Measurements from ENCODE around the gene CENPE.

CENPE gene

DNA sequence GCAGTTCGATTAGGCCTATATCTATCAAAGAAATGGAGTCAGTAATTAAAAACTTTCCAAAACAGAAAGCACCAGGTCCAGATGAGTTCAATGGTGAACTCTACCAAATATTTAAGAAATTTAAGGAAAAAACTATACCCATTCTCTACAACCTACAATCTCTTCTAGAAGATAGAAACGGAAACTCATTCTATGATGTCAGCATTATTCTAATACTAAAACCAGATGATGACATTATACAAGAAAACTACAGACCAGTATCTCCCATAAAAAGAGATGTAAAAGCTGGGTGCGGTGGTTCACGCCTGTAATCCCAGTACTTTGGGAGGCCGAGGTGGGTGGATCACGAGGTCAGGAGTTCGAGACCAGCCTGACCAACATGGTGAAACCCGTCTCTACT is 69.0 kb downstream of the CENPE start:
- no peak for DNase-seq

GRCh38 chr4:103126126-103126525 is 72.0 kb downstream of the CENPE start:
- DNase-seq, result no peak

GRCh38 chr4:103123114-103123513 is 75.0 kb downstream of the CENPE start:
- DNase-seq, result no peak

DNA sequence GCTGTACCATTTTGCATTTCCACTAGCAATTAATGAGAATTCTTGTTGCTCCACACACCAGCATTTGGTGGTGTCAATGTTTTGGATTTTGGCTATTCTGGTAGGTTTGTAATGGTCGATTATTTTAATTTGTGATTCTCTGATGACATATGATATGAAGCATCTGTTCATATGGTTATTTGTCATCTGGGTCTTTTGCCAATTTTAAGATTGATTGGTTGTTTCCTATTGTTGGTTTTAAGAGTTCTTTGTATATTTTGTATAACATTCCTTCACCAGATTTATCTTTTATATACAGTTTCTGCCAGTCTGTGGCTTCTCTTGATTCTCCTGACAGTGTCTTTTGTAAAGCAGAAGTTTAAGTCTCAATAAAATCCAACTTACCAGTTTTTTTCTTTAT is 80.0 kb downstream of the CENPE start:
- no peak for DNase-seq

- no peak for DNase-seq
These were observed 86.5 kb downstream of the CENPE start for GRCh38 chr4:103111598-103111997.

GRCh38 chr4:103108542-103108941 is 89.6 kb downstream of the CENPE start:
- no peak for DNase-seq

DNA sequence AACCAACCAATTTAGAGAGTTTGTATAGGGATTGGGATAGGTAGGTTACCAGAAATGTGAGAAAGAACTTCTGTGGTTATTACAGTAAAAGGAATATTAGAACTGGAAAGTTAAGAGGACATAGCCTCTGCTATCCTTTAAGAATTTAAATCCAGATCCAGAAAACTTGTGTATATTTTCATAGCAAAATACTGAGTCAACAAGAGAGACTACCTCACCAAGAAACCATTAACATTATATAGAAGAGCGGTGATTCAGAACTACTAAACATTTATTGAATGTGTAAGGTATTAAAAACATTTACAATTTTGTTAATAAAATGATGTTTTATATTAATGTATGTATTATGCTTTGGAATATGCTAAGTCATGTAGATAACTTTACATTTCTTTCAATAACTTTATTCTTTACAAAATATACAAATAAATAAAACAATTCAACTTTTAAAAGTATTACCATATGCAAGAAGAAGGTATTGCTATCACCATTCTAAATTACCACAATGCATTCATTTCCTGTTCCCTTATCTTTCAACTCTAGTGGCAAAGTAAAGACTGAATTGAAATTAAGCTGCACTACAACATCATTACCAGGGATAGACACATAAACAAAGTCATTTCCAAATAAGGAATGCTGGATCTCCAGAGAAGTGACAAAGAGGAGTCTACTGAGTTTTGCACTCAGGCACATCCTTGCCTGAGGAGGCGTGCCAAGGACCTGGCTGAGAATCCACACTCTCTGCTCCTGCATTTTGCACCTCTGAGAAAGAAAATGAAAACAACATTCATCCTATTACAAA is 92.4 kb downstream of the CENPE start:
- no peak for DNase-seq

- no peak for DNase-seq
These were observed 93.3 kb downstream of the CENPE start for GRCh38 chr4:103104886-103105285.

DNA sequence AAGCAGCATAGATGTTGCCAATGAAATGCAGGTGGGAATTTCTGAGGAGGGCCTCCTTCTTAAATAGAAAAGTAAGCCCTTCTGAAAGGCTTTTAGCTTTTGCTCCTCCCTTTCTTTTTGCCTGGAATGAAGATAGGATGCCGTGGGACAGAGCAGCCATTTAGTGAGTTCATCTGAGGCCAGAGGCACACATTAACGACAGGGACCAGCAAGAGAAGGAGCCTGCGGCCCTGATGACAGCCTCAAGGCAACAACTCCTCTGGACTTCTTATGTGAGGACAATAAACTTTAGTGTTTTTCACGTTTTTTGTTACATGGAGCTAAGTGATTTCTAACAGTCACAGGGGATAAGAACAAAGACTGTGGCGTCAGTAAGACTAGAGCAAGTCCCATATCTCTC is 97.5 kb downstream of the CENPE start:
- DNase-seq, result no peak

DNA sequence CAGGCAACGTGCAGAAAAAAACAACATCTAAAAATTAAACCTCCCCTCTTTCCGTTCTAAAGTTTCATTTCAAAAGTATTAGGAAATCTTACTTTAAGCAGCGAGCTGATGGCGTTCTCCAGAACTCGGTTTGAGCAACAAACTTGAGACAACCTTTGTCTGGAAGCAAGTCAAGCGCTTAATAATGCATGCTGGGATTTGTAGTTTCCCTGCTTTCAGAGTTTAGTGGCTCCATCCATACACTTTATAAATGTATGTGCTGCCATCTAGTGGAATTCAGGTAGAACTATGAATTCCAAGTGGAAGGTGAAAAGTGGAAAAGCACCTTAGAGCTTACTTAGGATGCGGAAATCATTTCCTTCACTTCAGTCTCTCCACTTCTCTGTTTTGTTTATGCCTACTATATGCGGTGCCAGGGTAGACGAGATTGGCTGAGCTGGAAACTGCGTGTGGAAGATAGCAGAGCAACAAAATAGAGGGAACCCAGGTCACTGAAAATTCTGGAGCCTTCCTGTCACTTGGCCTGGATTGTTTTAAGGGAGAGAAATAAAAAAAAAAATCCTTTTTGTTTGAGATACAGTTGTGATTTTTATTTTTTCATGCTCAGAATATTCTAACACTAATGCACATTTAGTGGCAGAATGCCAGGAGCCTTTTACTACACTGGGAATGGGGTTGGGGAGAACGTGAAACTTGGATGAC is 98.3 kb downstream of the CENPE start, which contains the start of gene BDH2:
BDH2 (minus strand) TSS at position 144 of the 702 bp plus-strand sequence. CDS start 3,580 bp downstream, outside the sequence.
- DNase-seq, result peak; percentile 84

GRCh38 chr4:103098756-103099440 is 99.2 kb downstream of the CENPE start:
- DNase-seq, result no peak

- DNase-seq, result no peak
These were observed 99.8 kb downstream of the CENPE start for GRCh38 chr4:103098341-103098740.

- no peak for DNase-seq
These were observed 101.0 kb downstream of the CENPE start for GRCh38 chr4:103097112-103097511.

DNA sequence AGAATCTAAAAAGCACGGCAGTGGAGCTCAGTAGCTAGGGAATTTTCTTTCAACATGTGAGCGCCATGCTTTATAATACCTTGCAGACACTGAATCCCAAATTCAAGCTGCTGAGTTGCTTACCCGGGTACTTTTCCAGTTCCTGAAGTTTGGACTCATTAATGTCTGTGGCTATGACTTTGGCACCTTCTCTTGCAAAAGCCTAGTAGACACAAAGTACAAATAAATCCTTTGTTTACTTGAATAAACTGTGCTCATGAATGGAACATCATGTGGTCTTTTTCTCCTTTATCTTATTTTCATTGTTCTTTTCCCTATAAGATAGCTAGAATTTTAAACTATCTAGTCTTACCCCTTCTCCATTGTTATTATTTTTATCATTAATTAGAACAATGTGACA is 103.1 kb downstream of the CENPE start:
- no peak for DNase-seq

DNA sequence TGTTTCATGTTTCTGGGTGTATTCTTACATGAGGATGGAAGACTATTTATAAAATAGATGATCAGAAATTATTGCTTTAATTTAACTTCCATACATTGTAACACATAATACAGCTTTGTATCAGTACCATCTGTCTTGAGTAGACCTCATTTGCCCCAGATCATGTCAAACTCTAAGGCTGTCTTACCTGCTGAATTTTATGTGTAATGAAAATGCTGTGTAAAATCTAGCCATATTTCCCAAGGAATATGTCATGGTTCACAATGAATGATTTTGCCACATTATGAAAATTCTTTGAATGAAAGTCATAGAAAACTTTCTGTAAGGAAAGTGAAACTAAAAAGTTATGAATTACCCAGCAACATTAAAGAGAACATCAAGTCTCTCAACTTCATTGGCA is 105.9 kb downstream of the CENPE start:
- DNase-seq, result no peak

DNA sequence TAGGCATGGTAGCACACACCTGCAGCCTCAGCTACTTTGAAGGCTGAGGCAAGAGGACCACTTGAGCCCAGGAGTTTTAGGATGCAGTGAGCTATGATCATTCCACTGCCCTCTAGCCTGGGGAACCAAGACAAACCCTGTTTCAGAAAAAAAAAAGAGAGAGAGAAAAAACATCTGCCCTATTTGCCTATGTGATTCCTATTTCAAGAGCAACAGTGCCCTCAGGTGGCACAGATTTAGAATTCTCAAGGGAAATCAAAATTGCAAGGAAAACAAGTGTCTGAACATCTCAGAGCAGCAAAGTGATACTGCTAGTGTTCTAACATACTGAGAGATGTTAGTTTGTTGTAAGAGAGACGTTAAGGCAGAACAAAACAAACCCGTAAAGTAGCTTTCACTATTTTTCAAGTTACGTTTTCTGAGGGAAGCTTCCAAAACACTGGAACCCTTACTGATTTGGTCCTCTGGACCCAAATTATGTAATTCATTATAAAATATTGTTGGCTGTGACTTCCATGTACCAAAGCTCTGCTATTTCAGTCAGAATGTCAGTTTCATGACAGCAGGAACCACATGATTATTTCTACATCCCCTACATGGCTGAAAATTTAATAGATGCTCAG is 106.4 kb downstream of the CENPE start:
- peak; percentile 15 for DNase-seq

DNA sequence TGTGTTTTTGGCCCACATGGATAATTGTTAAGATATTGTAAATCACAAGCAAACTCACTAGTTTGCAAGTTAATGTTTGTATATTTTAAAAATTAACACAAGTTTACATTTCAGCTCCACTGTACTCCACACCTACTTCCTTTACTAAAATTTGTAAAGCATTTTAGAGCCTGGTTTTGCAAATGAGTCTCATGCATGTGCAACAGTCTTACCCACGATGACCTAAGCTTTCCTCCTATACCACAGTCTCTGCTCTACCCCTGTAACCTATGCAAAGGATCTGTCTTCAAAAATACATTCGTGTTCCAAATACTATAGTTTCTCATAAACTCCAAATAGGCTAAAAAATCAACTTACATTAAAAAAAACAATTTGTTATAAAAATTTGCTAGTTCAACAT is 108.7 kb downstream of the CENPE start:
- DNase-seq, result no peak

DNA sequence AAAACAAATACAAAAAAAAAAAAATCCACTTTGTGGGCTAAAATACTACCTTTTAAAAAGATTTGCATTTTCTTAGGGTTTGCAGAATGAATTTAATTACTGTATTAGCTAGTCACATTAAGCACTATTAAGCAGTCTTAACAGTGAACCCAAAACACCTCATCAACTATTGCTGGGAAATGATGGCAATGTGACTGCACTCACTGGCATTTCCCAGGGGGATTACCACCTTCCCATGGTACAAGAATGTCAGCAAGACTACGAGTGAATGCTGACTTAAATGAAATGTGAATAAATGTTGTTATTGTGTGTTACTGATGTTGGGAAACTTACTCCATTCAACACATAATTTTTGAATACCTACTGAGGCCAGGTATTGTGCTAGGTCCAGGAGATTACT is 111.6 kb downstream of the CENPE start:
- no peak for DNase-seq

DNA sequence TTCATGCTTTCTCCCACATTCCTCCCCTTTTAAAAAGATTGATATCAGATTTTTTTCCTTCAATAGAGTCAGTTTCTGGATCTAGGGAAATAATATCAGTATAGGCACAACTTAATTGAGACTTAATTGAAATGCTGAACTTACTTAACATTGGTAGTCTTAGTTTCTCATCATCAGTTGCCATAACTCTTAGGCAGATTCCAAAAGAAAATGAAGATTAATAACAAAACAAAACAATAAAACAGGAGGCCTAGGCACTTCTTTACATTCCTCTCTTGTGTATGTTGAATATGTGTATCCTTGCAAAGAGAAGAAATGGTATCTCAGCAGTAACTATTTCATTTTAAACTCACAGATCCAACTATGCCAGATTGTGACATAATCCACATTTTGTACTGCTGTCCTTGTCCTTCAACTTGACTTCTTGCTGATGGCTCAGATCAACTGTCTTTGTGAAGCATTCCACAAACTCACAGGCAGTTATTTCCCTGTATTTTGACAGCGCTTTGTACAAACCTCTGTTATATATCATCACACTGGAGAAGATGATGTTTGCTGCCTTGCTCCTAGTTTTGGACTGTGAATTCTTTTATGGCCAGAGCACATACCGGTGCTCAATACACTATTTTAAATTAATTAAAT is 112.5 kb downstream of the CENPE start:
- no peak for DNase-seq

DNA sequence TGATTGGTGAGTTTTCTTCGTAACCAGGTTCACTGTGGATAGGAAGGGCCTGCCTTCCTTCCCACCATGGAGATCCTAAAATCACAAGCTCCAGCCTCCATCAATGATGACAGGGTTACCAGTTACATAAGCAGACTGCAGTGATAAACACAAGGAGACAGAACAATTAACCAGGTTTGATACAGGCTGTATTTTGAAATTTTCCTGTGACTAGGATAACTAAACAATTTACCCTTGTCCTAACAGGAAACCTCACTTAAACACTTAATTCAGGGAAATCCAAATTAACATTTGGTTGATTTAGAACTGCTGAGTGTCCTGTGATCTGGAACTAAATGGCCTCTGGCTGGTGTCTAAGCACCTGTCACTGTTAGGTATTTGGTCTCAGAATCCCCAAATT is 118.5 kb downstream of the CENPE start:
- DNase-seq, result no peak

- DNase-seq, result no peak
These were observed 121.3 kb downstream of the CENPE start, which contains the start of gene SLC9B2 for GRCh38 chr4:103076747-103077347. Gene SLC9B2 (minus strand): TSS chr4:103076761. CDS start chr4:103067550, 9,211 bp downstream.

Measured in NCI-H2029 treated with DMSO at 0.1 percent for 48 hours (cell line).